GM23338 (cell line): ENCODE measurements around the gene NFIB. TPM values are rescaled to one million over a fixed set of nuclear protein-coding genes. Genes with fewer than 3 reads are reported as not detected.

Experiments
- ATAC-seq: fragments of 200-7000 bp; cut with Tn5 transposase; 3 replicates; pipeline ENCODE4 v1.9.1; 2020
- DNase-seq: peaks from one replicate; pipeline ENCODE4 v3.0.0-alpha.2; 2015; ENCODE audit warnings: low spot score
- H2AFZ ChIP-seq: fragments of 200-600 bp; sonication (generic); 2 replicates; pipeline ENCODE4 v1.8.0; 2016; ENCODE audit warnings: antibody characterized with exemption, mild to moderate bottlenecking, moderate library complexity
- H3F3A ChIP-seq: fragments of 200-600 bp; sonication (generic); replicated peaks from 2 replicates; pipeline ENCODE4 v1.8.0; 2017; ENCODE audit warnings: antibody characterized with exemption, mixed run types, low read depth
- H3K27ac ChIP-seq: fragments of 200-600 bp; sonication (generic); 2 replicates; pipeline ENCODE4 v1.6.1; 2016; ENCODE audit warnings: low read depth
- H3K27me3 ChIP-seq: fragments of 200-600 bp; sonication (generic); 2 replicates; pipeline ENCODE4 v1.8.0; 2016; ENCODE audit warnings: mild to moderate bottlenecking, mixed run types, moderate library complexity; ENCODE audit not compliant: insufficient read depth
- H3K36me3 ChIP-seq: fragments of 200-600 bp; sonication (generic); 2 replicates; pipeline ENCODE4 v1.8.0; 2016; ENCODE audit warnings: mild to moderate bottlenecking; ENCODE audit not compliant: insufficient read depth
- H3K4me1 ChIP-seq: fragments of 200-600 bp; sonication (generic); 2 replicates; pipeline ENCODE4 v1.8.0; 2016; ENCODE audit warnings: mild to moderate bottlenecking, moderate library complexity; ENCODE audit not compliant: insufficient read depth
- H3K4me2 ChIP-seq: fragments of 200-600 bp; sonication (generic); 2 replicates; pipeline ENCODE4 v1.7.1; 2017; ENCODE audit warnings: mixed run types
- H3K4me3 ChIP-seq: fragments of 200-600 bp; sonication (generic); 2 replicates; pipeline ENCODE4 v1.6.1; 2016; ENCODE audit warnings: mixed run types
- H3K79me2 ChIP-seq: fragments of 200-600 bp; sonication (generic); replicated peaks from 2 replicates; pipeline ENCODE4 v1.8.0; 2017; ENCODE audit warnings: mild to moderate bottlenecking; ENCODE audit not compliant: insufficient read depth
- H3K9me2 ChIP-seq: fragments of 200-600 bp; sonication (generic); 2 replicates; pipeline ENCODE4 v1.8.0; 2017; ENCODE audit not compliant: insufficient read depth
- H4K20me1 ChIP-seq: fragments of 200-600 bp; sonication (generic); replicated peaks from 2 replicates; pipeline ENCODE4 v1.8.0; 2017; ENCODE audit warnings: mild to moderate bottlenecking; ENCODE audit not compliant: insufficient read depth
- H3K27ac Mint-ChIP-seq: 2 replicates; pipeline ENCODE4 v1.8.0; 2020; ENCODE audit warnings: inconsistent platforms, mild to moderate bottlenecking, moderate library complexity, mixed read lengths
- H3K27me3 Mint-ChIP-seq: 3 replicates; pipeline ENCODE4 v1.8.0; 2022; ENCODE audit warnings: low read depth, mild to moderate bottlenecking, moderate library complexity, mixed read lengths, inconsistent platforms; ENCODE audit not compliant: insufficient read depth, poor library complexity
- H3K36me3 Mint-ChIP-seq: 3 replicates; pipeline ENCODE4 v1.8.0; 2021; ENCODE audit warnings: low read depth, mild to moderate bottlenecking, inconsistent platforms, moderate library complexity, mixed read lengths
- H3K4me1 Mint-ChIP-seq: 3 replicates; pipeline ENCODE4 v1.8.0; 2020; ENCODE audit warnings: mild to moderate bottlenecking, inconsistent platforms, mixed read lengths
- H3K4me3 Mint-ChIP-seq: 3 replicates; pipeline ENCODE4 v1.8.0; 2021; ENCODE audit warnings: moderate library complexity, mild to moderate bottlenecking, inconsistent platforms, mixed read lengths
- H3K9me3 Mint-ChIP-seq: 3 replicates; pipeline ENCODE4 v1.8.0; 2020; ENCODE audit warnings: moderate library complexity, mild to moderate bottlenecking, inconsistent platforms, mixed read lengths
- CREB1 ChIP-seq: fragments of 250-450 bp; sonication (Bioruptor Pico); IDR thresholded peaks from 2 replicates; pipeline ENCODE4 v1.5.0; 2020; ENCODE audit warnings: low read depth, mild to moderate bottlenecking, moderate library complexity
- CTCF ChIP-seq, 2 experiments: fragments of 200-600 bp in 1 of 2; sonication (generic) in 1 of 2; conservative IDR thresholded peaks; 2 replicates each; pipeline versions ENCODE4 v1.5.1 to v1.6.1; 2016 to 2017; ENCODE audit warnings: antibody characterized with exemption in 2 of 2, low read depth in 2 of 2, mild to moderate bottlenecking in 2 of 2, moderate library complexity in 1 of 2
- EZH2 ChIP-seq: fragments of 200-600 bp; sonication (generic); IDR thresholded peaks from one replicate; pipeline ENCODE4 v1.8.0; 2017; ENCODE audit warnings: antibody characterized with exemption, mild to moderate bottlenecking, low read depth; ENCODE audit not compliant: unreplicated experiment
- EZH2phosphoT487 ChIP-seq: fragments of 200-600 bp; sonication (generic); IDR thresholded peaks from one replicate; pipeline ENCODE4 v1.8.1; 2018; ENCODE audit warnings: antibody characterized with exemption; ENCODE audit not compliant: unreplicated experiment
- JUNB ChIP-seq: IDR thresholded peaks from one replicate; pipeline ENCODE4 v1.6.1; 2016; ENCODE audit warnings: antibody characterized with exemption; ENCODE audit not compliant: unreplicated experiment
- NANOG ChIP-seq: IDR thresholded peaks from 2 replicates; pipeline ENCODE4 v1.6.1; 2016; ENCODE audit warnings: antibody characterized with exemption, borderline replicate concordance
- POLR2AphosphoS5 ChIP-seq: IDR thresholded peaks from 2 replicates; pipeline ENCODE4 v1.6.1; 2016; ENCODE audit warnings: antibody characterized with exemption, low read depth
- REST ChIP-seq: IDR thresholded peaks from one replicate; pipeline ENCODE4 v1.6.1; 2018; ENCODE audit warnings: antibody characterized with exemption; ENCODE audit not compliant: unreplicated experiment
- STAT1 ChIP-seq: IDR thresholded peaks from one replicate; pipeline ENCODE4 v1.6.1; 2016; ENCODE audit warnings: antibody characterized with exemption; ENCODE audit not compliant: unreplicated experiment
- ZNF114 ChIP-seq: fragments of 250-450 bp; sonication (Bioruptor Pico); IDR thresholded peaks from 2 replicates; pipeline ENCODE4 v1.5.0; 2020; ENCODE audit warnings: mild to moderate bottlenecking, moderate library complexity
- ZNF331 ChIP-seq: fragments of 250-450 bp; sonication (Bioruptor Pico); IDR thresholded peaks from 2 replicates; pipeline ENCODE4 v1.5.0; 2020; ENCODE audit warnings: low read depth, mild to moderate bottlenecking, moderate library complexity
- polyA plus RNA-seq: library from polyadenylated mRNA; unstranded; fragments of >200 nt; fragmentation: Nextera tagmentation; extraction: Ambion mirVana; gene quantifications from 2 replicates; pipeline ENCODE4 v1.2.1, GENCODE V29; 2016
- total RNA-seq: library from RNA; depleted of rRNA; stranded (reverse); fragments of >200 nt; shearing (Covaris generic); gene quantifications from 2 replicates; pipeline ENCODE4 v1.2.3, GENCODE V29; 2014
- TF ChIP-seq, protein P1 (sequence below): IDR thresholded peaks from 2 replicates; pipeline ENCODE4 v1.6.1; 2016; ENCODE audit warnings: antibody characterized with exemption

The NFIB gene
- total and polyA plus RNA-seq, 2 experiments from 2014 or later = 3.9 to 4.7 TPM

DNA sequence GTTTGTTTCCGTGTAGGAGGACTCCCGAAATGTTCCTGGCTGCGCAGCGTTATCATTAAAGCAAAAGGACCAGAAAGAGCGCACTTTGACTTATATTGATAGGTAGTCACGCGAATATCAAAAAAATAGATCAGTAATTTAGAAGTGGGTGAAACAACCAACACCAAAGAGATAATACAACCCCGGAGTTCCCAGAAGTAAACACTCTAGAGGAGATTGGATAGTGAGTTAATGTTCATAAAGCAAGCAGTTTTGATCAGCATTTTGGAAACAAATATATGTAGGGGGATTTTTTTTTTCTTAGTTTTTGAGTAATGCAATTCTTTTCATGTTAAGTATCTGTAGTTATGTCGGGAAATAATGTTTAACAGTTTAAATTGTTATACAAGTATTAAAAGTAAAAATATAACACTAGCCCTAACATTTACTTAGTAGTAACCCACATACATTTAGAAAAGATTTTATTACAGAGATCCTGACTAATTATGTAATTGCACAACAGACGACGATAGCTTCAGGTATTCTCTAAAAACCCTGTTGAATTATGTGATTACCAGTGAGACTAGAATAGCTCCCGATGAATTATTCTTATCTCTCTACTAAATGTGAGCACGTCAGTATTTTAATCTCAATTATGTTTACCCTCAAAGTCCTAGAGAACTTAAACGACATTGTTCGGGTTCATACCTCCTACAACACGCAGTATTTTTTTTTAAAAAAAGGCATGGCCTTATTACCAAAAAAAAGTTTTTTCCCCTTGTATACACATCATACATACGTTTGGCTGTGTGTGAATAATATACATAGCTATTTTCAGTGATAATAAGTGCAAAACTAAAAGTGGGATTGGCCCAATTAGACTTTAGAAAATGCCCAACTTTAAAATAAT is 9.4 kb upstream of the NFIB start:
- no peaks in the 10 kb centered on the region for H3K79me2 ChIP-seq
- no peak for TF ChIP-seq NANOG
- TF ChIP-seq EZH2 = peak; percentile 37
- H3K4me1 ChIP-seq = peaks cover 44% of the 10 kb centered on the region
- no peaks in the 10 kb centered on the region for H4K20me1 ChIP-seq
- peaks cover 55% of the 10 kb centered on the region for H3K27me3 ChIP-seq
- peaks cover 11% of the 10 kb centered on the region for H3K27me3 Mint-ChIP-seq
- peaks cover 4% of the 10 kb centered on the region; the same call in 1 of the 2 replicates for H3F3A ChIP-seq
- H3K4me3 Mint-ChIP-seq = peak overlapping the region; percentile 94
- H3K9me2 ChIP-seq = no peaks in the 10 kb centered on the region
- H3K27ac Mint-ChIP-seq = peak overlapping the region; percentile 86
- H3K4me1 Mint-ChIP-seq = peaks cover 47% of the 10 kb centered on the region
- no peaks in the 10 kb centered on the region for H3K36me3 ChIP-seq
- no peaks in the 10 kb centered on the region for H3K9me3 Mint-ChIP-seq
- no peaks in the 10 kb centered on the region for H3K36me3 Mint-ChIP-seq
- H2AFZ ChIP-seq = peak overlapping the region; percentile 64; the same call in 1 of the 2 replicates
- peak overlapping the region; percentile 89 for H3K4me2 ChIP-seq
- ATAC-seq = 0 out of 3 replicates have a peak, but pooled peaks have one; percentile 2
- H3K4me3 ChIP-seq = peak overlapping the region; percentile 72
- DNase-seq = no peak
- H3K27ac ChIP-seq = 0 out of 2 replicates have a peak overlapping the region, but pooled peaks have one; percentile 26

- H3K9me3 Mint-ChIP-seq = no peaks in the 10 kb centered on the region
- H3K27ac Mint-ChIP-seq = peak overlapping the region; percentile 93
- no peaks in the 10 kb centered on the region for H3K9me2 ChIP-seq
- H2AFZ ChIP-seq = peak overlapping the region; percentile 80
- H3K36me3 Mint-ChIP-seq = no peaks in the 10 kb centered on the region
- DNase-seq (peak; percentile 93), ATAC-seq (peak; percentile 96)
- peak overlapping the region; percentile 72 for H3K4me3 ChIP-seq
- H3K4me3 Mint-ChIP-seq = peak overlapping the region; percentile 94
- no peaks in the 10 kb centered on the region for H3K79me2 ChIP-seq
- peak overlapping the region; percentile 30; the same call in 1 of the 2 replicates for H3K27ac ChIP-seq
- peaks cover 55% of the 10 kb centered on the region for H3K4me1 Mint-ChIP-seq
- H3K4me2 ChIP-seq = peak overlapping the region; percentile 89
- H4K20me1 ChIP-seq = no peaks in the 10 kb centered on the region
- H3K27me3 ChIP-seq = peaks cover 64% of the 10 kb centered on the region
- H3K36me3 ChIP-seq = no peaks in the 10 kb centered on the region
- H3F3A ChIP-seq = peaks cover 4% of the 10 kb centered on the region; the same call in 1 of the 2 replicates
- H3K4me1 ChIP-seq = peaks cover 53% of the 10 kb centered on the region
- H3K27me3 Mint-ChIP-seq = peaks cover 20% of the 10 kb centered on the region
- peak; percentile 46 for TF ChIP-seq POLR2AphosphoS5
- no peak for TF ChIP-seq EZH2phosphoT487
- no peak for TF ChIP-seq CREB1 (CRISPR knock-in tag)
- TF ChIP-seq REST = no peak
- no peak for TF ChIP-seq EZH2
- TF ChIP-seq JUNB = no peak
- TF ChIP-seq ZNF114 (CRISPR knock-in tag) = no peak
- TF ChIP-seq CTCF (conservative IDR thresholded peaks at IDR 0.05; ENCODE audit: low read depth in 2 of 2) = peak; percentile 14 to 43; a peak in 2 of 4 replicates
- TF ChIP-seq ZNF331 (CRISPR knock-in tag) = no peak
- TF ChIP-seq STAT1 = no peak
- TF ChIP-seq, protein P1, sequence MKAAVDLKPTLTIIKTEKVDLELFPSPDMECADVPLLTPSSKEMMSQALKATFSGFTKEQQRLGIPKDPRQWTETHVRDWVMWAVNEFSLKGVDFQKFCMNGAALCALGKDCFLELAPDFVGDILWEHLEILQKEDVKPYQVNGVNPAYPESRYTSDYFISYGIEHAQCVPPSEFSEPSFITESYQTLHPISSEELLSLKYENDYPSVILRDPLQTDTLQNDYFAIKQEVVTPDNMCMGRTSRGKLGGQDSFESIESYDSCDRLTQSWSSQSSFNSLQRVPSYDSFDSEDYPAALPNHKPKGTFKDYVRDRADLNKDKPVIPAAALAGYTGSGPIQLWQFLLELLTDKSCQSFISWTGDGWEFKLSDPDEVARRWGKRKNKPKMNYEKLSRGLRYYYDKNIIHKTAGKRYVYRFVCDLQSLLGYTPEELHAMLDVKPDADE = no peak
Observed at GRCh38 chr9:14322211-14323082, 8.5 kb upstream of the NFIB start.
